Measurements from ENCODE around the gene STIP1. TPM values are rescaled to one million over a fixed set of nuclear protein-coding genes. Genes with fewer than 3 reads are reported as not detected.
"Not testable (repeated sequence)": the region's sequence is repeated elsewhere in the genome, so short reads cannot be mapped to it uniquely, and the experiment has no call there.

Gene STIP1
- polyA plus RNA-seq, 1 donor = 215 TPM

DNA sequence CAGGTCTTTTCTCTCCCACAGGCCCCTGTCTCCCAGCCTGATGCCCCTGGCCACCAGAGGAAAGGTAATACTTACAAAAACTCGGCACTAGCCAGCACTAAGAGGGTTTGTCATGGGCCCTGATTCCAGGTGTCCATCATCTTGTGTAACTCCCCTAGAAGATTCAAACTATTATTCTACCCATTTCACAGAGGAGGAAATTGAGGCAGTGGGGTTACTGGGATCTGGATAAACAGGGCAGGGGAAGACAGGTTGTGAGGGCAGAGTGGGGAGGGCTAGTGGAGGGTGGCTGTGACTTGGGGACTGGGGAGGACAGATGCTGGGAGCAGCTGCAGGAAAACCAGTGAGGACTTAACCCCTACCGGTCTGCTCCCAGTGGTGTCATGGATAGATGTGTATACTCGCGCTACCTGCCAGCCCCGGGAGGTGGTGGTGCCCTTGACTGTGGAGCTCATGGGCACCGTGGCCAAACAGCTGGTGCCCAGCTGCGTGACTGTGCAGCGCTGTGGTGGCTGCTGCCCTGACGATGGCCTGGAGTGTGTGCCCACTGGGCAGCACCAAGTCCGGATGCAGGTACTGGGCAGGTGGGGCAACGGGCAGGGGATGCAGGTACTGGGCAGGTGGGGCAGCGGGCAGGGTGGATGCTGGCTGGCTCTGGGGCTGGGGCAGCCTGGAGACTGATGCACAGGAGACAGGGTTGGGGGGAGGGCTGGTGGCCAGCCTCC is 49.6 kb downstream of the STIP1 start:
- DNase-seq = no peak

DNA sequence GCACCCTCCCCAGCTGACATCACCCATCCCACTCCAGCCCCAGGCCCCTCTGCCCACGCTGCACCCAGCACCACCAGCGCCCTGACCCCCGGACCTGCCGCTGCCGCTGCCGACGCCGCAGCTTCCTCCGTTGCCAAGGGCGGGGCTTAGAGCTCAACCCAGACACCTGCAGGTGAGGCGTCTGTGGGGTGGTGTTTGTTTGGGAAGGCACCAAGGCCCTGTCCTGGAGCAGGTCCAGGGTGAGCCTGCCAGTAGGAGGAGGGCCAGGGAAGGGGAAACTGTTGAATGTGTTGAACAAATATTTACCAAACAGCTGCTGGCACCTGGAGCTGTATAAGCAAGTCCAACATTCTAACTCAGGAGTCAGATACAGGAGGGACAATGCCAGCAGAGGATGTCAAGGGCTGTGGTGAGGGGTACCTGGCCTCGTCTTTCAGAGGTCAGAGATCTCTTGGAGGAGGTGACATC is 51.5 kb downstream of the STIP1 start:
- no peak for DNase-seq

DNA sequence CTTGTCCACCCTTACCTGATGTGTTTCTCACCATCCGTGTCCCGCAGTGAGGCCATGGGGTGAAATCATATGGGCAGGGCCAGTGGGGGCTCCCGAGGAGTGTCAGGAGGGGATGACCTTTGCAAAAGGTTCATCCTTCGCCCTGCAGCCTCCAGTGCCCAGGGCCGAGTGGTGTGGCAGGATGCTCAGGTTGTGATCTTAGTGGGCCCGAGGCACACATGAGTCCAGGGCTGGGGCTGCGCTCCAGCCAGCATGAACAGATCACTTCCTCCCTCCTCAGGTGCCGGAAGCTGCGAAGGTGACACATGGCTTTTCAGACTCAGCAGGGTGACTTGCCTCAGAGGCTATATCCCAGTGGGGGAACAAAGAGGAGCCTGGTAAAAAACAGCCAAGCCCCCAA is 52.1 kb downstream of the STIP1 start:
- DNase-seq = no peak

DNA sequence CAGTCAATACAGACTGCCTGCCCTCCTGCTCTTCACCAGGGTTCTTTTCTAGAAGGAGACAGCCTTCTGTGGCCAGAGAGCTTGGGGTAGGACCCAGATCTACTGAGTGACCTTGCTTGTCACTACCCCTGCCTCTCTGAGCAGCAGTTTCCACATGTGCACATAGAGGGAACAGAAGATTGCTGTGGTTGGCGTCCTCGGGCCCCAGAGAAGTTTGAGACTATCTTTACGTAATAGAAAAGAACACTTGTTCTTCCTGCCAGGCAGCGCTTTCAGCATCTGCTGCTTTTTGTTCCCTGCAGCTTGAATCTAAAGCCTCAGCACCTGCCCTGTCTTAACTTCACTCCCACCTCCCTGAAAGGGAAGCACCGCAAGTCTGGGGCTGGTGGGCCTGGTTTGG is 53.0 kb downstream of the STIP1 start:
- DNase-seq = no peak

DNA sequence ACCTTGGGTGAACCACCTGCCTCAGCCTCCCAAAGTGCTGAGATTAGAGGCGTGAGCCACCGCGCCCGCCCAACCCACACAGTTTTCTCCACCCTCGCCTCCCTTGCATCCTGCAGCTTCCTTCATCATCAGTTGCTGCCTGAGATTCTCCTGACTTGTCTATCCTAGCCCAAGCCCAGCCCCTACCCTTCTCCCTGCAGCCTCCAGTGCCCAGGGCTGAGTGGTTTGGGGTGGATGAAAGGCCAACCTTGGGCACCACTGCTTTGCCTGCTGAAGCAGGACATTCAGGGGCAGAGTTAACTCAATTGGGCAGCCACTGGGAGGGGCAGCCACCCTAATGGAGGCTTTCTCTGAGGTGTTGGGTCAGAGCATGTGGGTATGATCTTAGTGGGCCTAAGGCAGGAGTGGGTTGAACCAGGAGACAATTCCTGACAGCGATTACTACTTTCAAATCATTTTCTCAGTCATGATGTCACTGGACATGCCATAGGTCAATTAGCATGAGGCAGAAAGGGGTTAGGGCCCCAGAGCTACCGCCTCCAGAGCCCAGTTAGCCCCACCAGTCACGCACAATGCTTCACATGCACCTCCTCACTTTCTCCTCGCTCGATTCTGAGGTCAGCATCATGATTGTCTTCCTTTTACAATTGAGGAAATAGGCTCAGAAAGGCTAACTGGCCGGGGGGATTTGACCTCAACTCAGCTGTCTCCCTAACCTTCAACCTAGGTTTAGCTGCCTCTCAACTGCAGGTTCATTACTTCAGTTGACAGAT is 53.9 kb downstream of the STIP1 start:
- no peak for DNase-seq

DNA sequence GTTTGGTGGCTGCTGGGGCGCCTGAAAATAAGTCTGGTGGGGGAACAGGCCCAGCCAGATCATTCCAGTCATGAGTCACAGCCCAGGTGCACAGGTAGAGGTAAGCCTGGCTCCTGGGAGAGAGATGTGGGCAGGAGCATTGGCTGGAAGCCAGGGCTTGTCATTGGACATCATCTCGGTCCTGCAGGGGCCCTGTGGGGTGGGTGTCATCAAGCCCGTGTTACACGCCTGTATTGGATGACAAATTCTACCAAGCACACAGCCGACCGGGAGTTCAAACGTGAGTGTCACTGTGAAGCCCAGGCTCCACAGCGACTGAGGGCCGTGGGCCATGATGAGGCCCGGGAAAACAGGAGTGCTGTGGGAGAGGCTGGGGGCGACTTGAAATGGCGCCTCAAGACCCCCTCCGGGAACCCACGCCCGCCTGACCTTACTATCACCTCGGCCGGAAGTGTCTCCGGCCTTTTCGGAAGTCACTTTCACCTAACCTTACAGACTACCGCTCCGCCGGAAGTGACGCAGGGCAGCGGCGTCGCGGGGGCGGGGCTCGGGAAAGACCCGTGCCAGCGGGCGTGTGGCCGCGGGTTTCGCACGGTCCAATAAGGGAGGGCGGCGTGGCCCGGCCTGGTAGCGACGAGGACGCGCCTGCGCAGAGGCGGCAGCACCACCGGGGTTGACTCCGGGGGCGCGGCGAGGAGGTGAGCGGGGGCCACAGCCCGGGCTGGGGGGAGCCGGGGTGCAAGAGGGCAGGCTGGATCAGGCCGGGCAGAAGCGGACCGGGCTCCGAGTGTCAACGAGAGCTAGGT is 54.7 kb downstream of the STIP1 start, which contains the start of gene FKBP2:
Gene FKBP2 (plus strand): TSS at position 661 of the 806 bp plus-strand sequence. CDS start 1,293 bp downstream, outside the sequence.
- DNase-seq = peak; percentile 96

DNA sequence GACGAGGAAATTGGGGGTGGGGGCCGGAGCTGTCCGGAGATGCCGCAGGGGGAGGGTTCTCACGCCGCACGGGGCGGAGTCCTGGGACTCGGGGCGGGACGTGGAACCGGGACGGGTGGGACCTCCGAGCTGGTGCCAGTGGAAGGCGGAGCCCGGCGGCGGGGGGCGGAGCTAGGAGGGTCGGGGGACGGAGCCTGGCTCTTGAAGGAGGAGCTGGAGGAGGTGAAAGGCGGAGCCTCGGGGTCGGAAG is 55.2 kb downstream of the STIP1 start:
- DNase-seq = peak; percentile 99

DNA sequence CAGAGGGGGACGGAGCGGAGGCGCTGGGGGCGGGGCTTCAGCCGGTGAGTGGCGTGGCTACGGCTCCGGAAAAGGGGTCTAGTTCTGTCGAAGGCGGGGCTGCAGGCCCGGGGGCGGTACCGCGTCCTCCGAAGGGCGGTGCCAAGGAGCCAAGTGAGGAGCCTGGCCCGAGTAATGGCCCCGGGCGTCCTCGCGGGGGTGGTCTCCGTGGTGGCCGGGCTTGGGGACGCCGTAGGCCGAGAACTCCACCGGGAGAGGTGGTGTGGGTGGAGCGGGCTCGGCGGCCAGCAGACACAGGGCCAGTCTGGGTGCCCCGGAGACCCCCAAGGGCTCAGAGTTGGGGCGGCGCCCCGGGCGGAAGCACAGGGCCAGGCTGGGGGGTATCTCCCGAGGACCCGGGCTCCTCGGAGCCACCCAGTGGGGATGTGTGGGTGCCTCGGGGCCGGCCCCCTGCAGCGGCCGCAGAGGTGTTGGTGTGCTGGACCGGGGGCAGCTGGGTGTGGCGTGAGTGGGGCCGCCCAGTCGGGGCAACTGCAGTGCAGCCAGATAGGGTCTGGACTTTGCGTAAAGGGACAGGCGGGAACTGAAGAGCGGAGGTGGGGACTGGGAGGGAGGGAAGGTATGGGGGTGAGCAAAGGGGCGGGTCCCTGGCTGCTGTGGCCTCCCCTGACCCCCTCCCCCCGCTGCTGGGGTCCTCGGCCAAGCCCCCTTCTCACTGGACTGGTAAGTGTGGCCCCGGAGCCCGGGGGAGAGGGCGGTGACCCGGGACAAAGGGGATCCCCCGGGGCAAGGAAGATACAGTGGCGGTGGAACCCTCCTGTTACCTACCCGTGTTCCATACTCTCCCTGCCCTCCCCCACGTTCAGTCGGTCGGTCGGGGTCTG is 55.8 kb downstream of the STIP1 start:
- DNase-seq = no peak

DNA sequence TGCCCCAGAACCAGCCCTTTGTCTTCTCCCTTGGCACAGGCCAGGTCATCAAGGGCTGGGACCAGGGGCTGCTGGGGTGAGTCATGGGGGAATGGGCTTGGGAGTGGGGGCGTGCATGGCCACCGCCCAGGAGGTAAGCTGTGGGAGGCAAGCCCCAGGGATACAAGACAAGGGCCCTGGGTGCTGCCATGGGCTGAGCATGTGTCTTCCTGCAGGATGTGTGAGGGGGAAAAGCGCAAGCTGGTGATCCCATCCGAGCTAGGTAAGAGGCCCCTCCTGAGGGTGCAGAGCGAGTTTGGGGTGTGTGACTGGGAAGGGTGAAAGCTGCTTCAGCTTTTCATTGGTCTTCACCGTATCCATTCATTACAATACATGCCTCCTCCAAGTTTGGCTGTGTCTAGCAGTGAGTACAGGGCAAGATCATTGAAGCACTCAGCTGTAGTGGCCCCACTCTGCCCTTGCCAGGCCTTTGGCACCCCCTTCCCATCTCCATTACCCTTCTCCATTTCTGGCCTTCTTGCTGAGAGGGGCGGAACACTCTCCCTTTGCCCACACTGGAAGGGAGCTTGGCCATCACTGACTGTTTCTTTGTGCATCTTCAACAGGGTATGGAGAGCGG is 57.4 kb downstream of the STIP1 start:
- no peak for DNase-seq

DNA sequence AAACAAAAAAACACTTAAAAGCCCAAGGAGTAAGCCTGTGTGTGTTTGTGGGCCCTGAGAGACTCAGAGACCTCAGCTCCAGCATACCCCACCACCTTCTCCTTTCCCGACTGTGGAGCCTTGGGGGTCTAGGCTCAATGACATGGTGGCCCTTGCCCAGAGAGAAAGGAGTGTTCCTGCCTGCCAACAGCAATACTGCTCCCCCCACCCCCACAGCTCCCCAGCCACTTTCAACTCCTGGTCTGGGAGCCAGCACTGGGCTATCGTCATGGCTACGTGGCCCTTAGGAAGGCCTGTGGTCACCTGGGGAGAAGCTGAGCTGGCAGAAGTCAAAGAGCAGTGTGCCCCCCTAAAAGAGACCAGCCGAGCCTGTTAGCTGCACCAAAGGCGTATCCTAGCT is 58.1 kb downstream of the STIP1 start:
- DNase-seq = no peak

DNA sequence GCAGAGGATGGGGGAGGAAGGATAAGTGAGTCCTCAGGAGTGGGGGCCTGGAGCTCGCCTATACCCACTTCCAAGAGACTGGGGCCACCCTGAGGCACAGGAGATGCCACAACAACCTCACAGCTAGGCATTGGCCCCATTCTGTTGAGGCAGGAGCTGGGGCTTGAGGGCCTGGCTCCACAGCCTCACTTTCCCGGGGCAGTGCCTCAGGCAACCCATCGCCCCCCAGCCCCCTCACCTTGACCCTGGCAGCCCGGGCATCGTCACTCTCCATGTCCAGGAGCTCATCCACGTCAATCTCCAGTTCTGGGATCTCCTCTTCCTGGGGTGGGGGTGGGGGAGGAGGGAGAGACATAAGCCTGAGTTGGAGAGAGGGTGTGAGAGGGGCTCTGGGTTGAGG is 59.0 kb downstream of the STIP1 start:
- DNase-seq = no peak

DNA sequence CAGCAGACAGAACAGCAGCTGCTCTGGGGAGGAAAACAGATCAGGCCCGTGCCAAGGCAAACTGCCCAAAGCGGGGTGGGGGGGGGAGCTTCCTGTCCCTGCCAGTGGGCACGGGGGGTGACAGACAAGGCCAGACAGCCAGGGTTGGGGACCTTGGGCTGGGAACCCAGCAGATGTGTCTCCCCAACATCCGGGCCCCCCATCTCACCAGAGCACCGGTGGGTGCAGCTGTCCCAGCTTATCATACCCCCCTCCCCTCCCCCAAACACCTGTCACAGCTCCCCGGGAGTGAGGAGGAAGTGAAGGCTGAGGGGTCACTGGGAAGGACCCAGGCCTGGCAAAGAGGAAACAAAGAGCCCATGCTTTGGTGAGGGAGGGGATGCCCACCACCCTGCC is 59.4 kb downstream of the STIP1 start:
- no peak for DNase-seq

DNA sequence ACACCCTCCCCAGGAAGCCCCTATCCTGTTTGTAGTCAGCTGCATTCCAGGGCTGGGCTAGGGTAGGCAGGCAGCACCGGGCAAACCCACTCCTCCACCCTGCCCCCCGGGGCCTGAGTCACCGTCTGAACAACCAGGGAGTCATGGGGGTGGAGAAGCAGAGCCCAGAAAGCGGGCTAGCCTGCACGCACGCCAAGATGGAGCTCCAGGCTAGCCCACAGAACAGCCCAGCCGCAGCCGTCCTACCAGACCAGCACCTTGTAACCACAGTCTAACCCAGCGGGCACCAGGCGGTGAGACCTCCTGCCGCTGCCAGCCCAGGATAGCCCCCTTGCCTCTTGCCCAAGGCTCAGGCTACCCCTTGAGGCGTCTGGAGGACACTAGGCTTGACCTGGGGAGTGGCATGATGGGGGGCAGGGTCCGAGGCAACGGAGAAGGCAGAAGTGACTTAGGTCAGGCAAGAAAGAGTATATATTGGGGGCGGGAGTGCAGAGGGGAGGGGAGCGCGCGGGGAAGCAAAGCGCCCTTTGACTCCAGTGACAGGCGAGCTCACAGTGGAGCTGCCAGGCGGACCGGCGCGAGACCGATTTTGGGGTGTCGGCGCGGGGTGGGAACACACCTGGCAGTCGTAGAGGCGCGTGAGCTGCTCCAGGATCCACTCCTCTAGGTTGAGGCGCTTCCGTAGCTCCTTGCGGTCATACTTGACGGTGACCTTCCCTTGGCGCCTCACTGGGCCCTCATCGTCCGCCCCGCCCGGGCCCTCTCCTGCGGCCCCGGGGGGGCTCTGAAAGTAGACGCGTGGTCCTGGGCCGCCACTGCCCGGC is 60.0 kb downstream of the STIP1 start:
- DNase-seq = no peak

DNA sequence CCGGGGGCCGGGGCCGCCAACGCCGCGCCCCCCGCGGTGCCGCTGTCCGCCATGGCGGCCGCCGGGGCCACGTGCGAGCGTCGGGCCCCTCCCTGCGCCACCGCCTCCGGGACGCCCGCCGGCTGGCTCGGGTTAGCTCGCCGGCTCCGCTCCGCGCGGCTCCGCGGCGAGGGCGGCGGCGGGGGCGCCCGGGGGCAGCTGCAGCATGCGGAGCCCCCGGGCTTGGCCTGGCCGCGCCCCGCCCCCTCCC is 60.6 kb downstream of the STIP1 start:
- DNase-seq = not testable (repeated sequence)

DNA sequence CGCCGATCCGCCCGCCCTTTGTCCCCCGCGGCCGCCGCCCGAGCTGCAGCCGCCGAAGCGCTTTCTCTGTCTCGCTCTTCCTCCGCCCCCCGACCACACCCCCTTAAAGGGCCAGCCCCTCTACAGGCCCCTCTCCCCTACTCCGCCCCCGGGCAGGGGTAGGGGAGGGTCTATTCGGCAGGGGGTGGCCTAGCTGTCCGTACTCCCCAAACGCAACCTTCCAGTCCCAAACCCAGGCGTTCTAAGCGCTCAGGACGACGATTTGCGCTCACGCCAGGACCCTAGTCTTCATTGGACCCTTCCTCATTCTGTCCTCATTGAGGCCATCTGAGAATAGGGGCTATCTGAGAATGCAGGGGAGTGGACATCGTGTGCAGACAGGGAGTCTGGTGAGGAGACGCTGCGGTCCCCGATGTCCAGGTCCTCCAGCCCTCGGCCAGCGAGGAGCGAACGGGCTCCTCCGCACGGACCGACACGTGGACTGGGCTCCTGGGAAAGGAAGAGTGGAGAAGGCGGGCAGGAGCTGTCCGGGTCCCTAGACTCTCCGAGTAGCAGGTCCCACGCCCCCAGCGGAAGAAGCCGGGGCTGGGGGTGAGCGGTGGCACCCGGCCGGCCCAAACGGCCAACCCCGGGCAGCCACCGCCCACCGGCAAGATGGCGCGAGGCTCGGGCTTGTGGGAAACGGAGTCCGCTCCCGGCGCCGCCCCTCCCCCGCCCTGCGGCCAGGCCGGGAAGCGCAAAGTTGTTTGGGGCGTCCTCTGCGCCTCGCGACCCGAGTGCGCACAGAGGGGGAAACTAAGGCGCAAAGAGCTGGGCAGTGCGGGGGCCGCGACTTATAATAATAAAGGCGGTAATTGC is 61.1 kb downstream of the STIP1 start, which contains the start of gene PPP1R14B:
Gene PPP1R14B (minus strand): TSS at position 73 of the 858 bp plus-strand sequence. CDS start 270 bp downstream, outside the sequence.
- DNase-seq = no peak

DNA sequence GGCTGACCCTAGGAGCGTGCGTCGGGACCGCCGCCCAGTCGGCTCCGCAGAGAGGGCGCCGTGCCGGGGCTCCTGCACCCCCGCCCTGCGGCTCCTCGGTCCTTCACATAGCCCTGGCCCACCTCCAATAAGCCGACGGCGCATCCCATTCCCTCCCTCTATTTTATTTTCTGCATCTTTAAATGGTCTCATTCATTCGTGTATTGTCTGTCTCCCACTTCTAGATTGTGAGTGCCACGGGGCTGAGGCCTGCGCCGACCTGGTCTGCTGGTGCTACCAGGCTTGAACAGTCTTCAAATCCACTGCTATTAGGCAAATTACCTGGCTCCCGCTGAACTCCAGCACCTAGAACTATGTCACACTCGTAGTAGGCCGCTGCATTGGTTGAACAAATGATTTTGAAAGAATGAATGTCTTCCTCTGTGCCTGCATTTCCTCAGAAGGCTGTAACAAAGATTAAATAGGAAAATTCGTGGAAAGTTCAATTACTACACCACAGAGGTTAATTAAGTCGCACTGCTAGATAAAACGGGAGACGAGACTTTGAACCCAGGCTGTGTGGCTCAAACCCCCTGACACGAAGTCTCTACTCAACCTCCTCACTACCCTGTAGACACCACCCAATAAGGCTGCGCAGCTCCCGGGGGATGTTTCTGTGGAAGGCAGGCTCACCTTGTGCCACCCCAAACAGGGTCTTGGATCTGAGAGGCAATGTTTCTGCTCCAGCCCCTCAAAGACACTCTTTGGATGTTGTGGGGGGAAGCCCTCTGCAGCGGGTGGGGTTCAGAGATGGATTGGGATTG is 62.0 kb downstream of the STIP1 start:
- DNase-seq = no peak

DNA sequence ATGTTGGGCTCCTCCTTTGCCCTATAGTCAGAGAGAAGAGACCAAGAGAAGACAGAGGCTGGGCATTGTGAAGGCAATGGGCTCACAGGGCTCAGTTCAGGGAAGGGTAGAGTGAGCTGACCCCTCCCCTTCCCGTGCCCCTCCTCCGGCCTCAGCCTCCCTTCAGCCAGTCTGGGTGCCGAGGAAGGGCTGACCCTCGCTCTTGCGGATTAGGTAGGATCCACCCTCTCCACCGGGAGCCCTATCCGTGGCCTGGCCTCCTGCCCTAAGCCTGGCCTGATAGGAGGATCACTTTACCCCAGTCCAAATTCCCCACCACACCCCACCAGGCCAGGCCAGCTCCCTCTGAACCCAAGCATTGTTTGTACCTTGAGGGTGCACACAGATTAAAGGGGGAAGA is 62.6 kb downstream of the STIP1 start:
- no peak for DNase-seq

DNA sequence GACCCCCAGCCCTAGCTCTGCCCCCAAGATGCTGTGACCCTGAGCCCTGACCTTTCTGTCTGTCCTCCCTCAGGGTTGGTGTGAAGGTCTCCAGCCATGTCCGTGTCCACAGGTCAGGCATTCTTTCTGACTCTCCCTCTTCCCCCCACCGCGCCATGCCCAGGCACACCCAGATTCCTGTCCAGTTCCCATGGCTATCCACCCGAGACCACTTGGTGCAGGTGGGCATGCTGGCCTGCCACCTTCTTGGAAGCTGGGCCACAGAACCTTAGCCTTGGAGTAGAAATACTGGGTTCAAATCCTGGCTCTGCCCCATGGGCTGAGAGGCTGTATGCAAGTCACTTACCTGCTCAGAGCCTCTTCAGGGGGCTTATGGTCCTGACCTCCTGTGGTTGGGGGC is 63.1 kb downstream of the STIP1 start:
- no peak for DNase-seq
